ENCODE measurements around the gene ZFPM1.

ZFPM1 gene

GRCh38 chr16:88475037-88475436, 22.0 kb downstream of the ZFPM1 start:
- no peak overlapping the region for H3K4me3 ChIP-seq (IDR thresholded peaks at IDR 0.05; ENCODE audit: insufficient read depth, low read depth, low read length)
- H3K36me3 ChIP-seq (ENCODE audit: insufficient read depth): no peaks in the 10 kb centered on the region
- no peak overlapping the region for H2AFZ ChIP-seq (ENCODE audit: low read depth)
- peaks cover 70% of the 10 kb centered on the region for H3K27me3 ChIP-seq (ENCODE audit: insufficient read depth, low read depth)
- no peak overlapping the region for H3K9ac ChIP-seq
- no peak overlapping the region for H3K4me2 ChIP-seq
- no peak for TF ChIP-seq CTCF (conservative IDR thresholded peaks at IDR 0.05; ENCODE audit: low read depth, low read length)
- H3K27ac ChIP-seq: no peak overlapping the region
- no peaks in the 10 kb centered on the region for H3K79me2 ChIP-seq (ENCODE audit: insufficient read depth, low read depth)
- H4K20me1 ChIP-seq (ENCODE audit: insufficient read depth): no peaks in the 10 kb centered on the region
- no peaks in the 10 kb centered on the region for H3K4me1 ChIP-seq (ENCODE audit: low read depth, poor library complexity, severe bottlenecking)

GRCh38 chr16:88476203-88476602, 23.1 kb downstream of the ZFPM1 start:
- no peak overlapping the region for H3K4me2 ChIP-seq
- H4K20me1 ChIP-seq (ENCODE audit: insufficient read depth): no peaks in the 10 kb centered on the region
- H3K4me3 ChIP-seq (IDR thresholded peaks at IDR 0.05; ENCODE audit: insufficient read depth, low read depth, low read length): no peak overlapping the region
- H3K27ac ChIP-seq: no peak overlapping the region
- H2AFZ ChIP-seq (ENCODE audit: low read depth): no peak overlapping the region
- no peaks in the 10 kb centered on the region for H3K36me3 ChIP-seq (ENCODE audit: insufficient read depth)
- peaks cover 78% of the 10 kb centered on the region for H3K27me3 ChIP-seq (ENCODE audit: insufficient read depth, low read depth)
- no peaks in the 10 kb centered on the region for H3K4me1 ChIP-seq (ENCODE audit: low read depth, poor library complexity, severe bottlenecking)
- H3K79me2 ChIP-seq (ENCODE audit: insufficient read depth, low read depth): no peaks in the 10 kb centered on the region
- TF ChIP-seq CTCF (conservative IDR thresholded peaks at IDR 0.05; ENCODE audit: low read depth, low read length): no peak
- no peak overlapping the region for H3K9ac ChIP-seq

- no peak overlapping the region for H3K4me2 ChIP-seq
- H4K20me1 ChIP-seq (ENCODE audit: insufficient read depth): no peaks in the 10 kb centered on the region
- no peak overlapping the region for H3K9ac ChIP-seq
- H3K4me3 ChIP-seq (IDR thresholded peaks at IDR 0.05; ENCODE audit: insufficient read depth, low read depth, low read length): no peak overlapping the region
- H3K4me1 ChIP-seq (ENCODE audit: low read depth, poor library complexity, severe bottlenecking): no peaks in the 10 kb centered on the region
- TF ChIP-seq CTCF (conservative IDR thresholded peaks at IDR 0.05; ENCODE audit: low read depth, low read length): no peak
- H3K27ac ChIP-seq: no peak overlapping the region
- H3K27me3 ChIP-seq (ENCODE audit: insufficient read depth, low read depth): peaks cover 79% of the 10 kb centered on the region
- no peaks in the 10 kb centered on the region for H3K79me2 ChIP-seq (ENCODE audit: insufficient read depth, low read depth)
- H3K36me3 ChIP-seq (ENCODE audit: insufficient read depth): no peaks in the 10 kb centered on the region
- H2AFZ ChIP-seq (ENCODE audit: low read depth): no peak overlapping the region
Observed at GRCh38 chr16:88476817-88477397, 23.8 kb downstream of the ZFPM1 start.

GRCh38 chr16:88477631-88478519, 24.8 kb downstream of the ZFPM1 start:
- no peaks in the 10 kb centered on the region for H3K36me3 ChIP-seq (ENCODE audit: insufficient read depth)
- H3K79me2 ChIP-seq (ENCODE audit: insufficient read depth, low read depth): no peaks in the 10 kb centered on the region
- H3K4me1 ChIP-seq (ENCODE audit: low read depth, poor library complexity, severe bottlenecking): no peaks in the 10 kb centered on the region
- no peak overlapping the region for H3K4me3 ChIP-seq (IDR thresholded peaks at IDR 0.05; ENCODE audit: insufficient read depth, low read depth, low read length)
- H4K20me1 ChIP-seq (ENCODE audit: insufficient read depth): no peaks in the 10 kb centered on the region
- no peak overlapping the region for H2AFZ ChIP-seq (ENCODE audit: low read depth)
- H3K9ac ChIP-seq: no peak overlapping the region
- TF ChIP-seq CTCF (conservative IDR thresholded peaks at IDR 0.05; ENCODE audit: low read depth, low read length): no peak
- no peak overlapping the region for H3K4me2 ChIP-seq
- H3K27me3 ChIP-seq (ENCODE audit: insufficient read depth, low read depth): peaks cover 82% of the 10 kb centered on the region
- no peak overlapping the region for H3K27ac ChIP-seq
